IPS-20b (cell line): ENCODE data around the gene GTSE1.

ENCODE experiments used
- H3K27ac ChIP-seq: one replicate; pipeline ENCODE4 v1.5.1; 2013; ENCODE audit warnings: low read length
- H3K27me3 ChIP-seq: 2 replicates; pipeline ENCODE4 v1.6.1; 2013; ENCODE audit warnings: mild to moderate bottlenecking, low read length, inconsistent platforms; ENCODE audit not compliant: insufficient read depth
- H3K36me3 ChIP-seq: 2 replicates; pipeline ENCODE4 v1.6.1; 2013; ENCODE audit warnings: low read depth, mild to moderate bottlenecking, inconsistent platforms, low read length, moderate library complexity; ENCODE audit not compliant: insufficient read depth
- H3K4me1 ChIP-seq: 2 replicates; pipeline ENCODE4 v1.6.1; 2013; ENCODE audit warnings: mild to moderate bottlenecking, control low read depth, inconsistent platforms, low read length, moderate library complexity; ENCODE audit not compliant: insufficient read depth
- H3K4me3 ChIP-seq: 2 replicates; pipeline ENCODE4 v1.5.1; 2013; ENCODE audit warnings: mild to moderate bottlenecking, low read length, inconsistent platforms
- H3K9ac ChIP-seq: 2 replicates; pipeline ENCODE4 v1.6.1; 2013; ENCODE audit warnings: low read depth, mild to moderate bottlenecking, inconsistent platforms, low read length, moderate library complexity
- H3K9me3 ChIP-seq: 2 replicates; pipeline ENCODE4 v1.6.1; 2013; ENCODE audit warnings: mild to moderate bottlenecking, low read depth, low read length, inconsistent platforms; ENCODE audit not compliant: insufficient read depth

GTSE1 gene

DNA sequence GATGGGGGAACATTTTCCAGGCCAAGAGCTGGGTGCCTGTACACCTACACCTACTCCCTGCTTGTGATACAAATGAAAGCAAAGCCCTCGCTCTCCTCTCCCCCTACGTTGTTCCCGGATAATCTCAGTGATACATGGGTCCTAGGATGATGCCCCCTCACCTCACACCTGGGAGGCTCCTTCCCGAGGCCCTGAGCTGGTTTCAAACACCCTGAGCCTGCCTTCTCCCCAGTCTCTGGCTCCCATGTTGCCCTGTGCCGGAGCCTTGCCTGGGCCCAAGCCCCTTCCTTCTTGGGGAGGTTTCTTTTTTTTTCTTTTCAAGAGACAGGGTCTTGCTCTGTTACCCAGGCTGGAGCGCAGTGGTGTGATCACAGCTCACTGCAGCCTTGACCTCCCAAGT is 62.1 kb downstream of the GTSE1 start:
- H3K27me3 ChIP-seq = no peaks in the 10 kb centered on the region
- no peaks in the 10 kb centered on the region for H3K9me3 ChIP-seq
- H3K36me3 ChIP-seq = peaks cover 41% of the 10 kb centered on the region
- no peak overlapping the region for H3K9ac ChIP-seq
- H3K27ac ChIP-seq = no peak overlapping the region
- H3K4me1 ChIP-seq = no peaks in the 10 kb centered on the region
- H3K4me3 ChIP-seq = no peak overlapping the region

DNA sequence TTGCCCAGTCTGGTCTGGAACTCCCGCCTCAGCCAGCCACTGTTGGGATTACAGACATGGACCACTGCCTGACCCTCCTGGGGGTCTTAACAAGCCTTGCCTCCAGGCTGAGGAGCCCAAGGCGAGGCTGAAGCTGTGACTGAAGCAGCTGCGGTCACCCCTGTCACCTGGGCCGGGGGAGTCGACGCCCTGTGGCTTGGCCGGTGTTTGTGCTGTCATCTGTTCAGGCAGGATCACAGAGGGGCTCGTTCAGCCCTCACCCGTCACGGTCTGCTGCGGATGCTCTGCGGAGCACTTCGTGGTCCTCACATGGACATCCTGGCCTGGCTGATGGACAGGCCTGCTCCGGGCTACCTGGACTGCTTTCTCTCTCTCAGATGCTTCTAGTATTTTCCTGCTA is 62.7 kb downstream of the GTSE1 start:
- no peaks in the 10 kb centered on the region for H3K4me1 ChIP-seq

GRCh38 chr22:46360097-46360496 is 63.4 kb downstream of the GTSE1 start:
- Histone ChIP-seq H3K9ac (no peak overlapping the region), H3K27me3 (no peaks in the 10 kb centered on the region), H3K4me3 (no peak overlapping the region), H3K4me1 (no peaks in the 10 kb centered on the region), H3K27ac (no peak overlapping the region), H3K9me3 (no peaks in the 10 kb centered on the region), H3K36me3 (peaks cover 30% of the 10 kb centered on the region)

More for the DNA sequence above, 62.7 kb downstream of the GTSE1 start:
- Histone ChIP-seq H3K4me3 (no peak overlapping the region), H3K27me3 (no peaks in the 10 kb centered on the region), H3K27ac (no peak overlapping the region), H3K9me3 (no peaks in the 10 kb centered on the region), H3K9ac (no peak overlapping the region), H3K36me3 (peaks cover 35% of the 10 kb centered on the region)

GRCh38 chr22:46360891-46361290 is 64.2 kb downstream of the GTSE1 start:
- H3K4me3 ChIP-seq = no peak overlapping the region
- H3K9me3 ChIP-seq = no peaks in the 10 kb centered on the region
- H3K9ac ChIP-seq = no peak overlapping the region
- H3K4me1 ChIP-seq = no peaks in the 10 kb centered on the region
- no peak overlapping the region for H3K27ac ChIP-seq
- H3K27me3 ChIP-seq = no peaks in the 10 kb centered on the region
- H3K36me3 ChIP-seq = peaks cover 24% of the 10 kb centered on the region

GRCh38 chr22:46361826-46362202 is 65.1 kb downstream of the GTSE1 start:
- Histone ChIP-seq H3K9ac (no peak overlapping the region), H3K27me3 (no peaks in the 10 kb centered on the region), H3K9me3 (no peaks in the 10 kb centered on the region), H3K36me3 (peaks cover 15% of the 10 kb centered on the region), H3K27ac (no peak overlapping the region), H3K4me3 (no peak overlapping the region), H3K4me1 (no peaks in the 10 kb centered on the region)

DNA sequence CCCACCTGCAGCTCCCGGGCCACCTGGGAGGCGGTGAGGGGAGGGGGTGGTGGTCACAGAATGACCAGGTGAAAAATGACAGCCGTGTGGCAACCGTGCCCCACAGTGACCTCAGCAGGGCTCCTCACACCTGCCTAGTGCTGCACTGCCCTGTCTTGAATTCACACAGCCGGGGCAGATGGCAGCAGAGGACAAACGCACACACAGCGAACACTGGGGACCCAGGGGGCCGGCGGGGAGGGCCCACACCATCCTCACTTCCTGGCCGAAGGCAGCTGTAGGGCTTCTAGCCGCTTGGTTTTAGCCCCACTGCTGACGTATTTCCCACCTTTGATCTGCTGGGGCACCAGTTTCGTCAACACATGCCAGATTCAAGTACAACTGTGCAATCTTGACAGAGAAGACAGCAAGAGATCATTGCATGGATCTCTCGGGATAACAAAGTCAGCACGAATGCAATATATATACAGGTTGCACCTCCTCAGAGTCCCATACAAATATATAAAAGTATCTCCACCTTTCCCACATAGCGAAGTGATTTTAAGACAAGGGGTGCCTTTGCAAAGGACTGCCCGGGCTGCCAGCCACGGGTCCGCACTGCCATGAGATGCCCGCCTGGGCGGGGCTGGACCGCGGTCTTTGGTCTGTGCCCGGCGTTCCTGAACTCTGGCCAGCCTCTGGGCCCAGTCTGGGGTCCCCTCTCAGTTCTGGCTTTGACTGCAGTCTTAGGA is 65.7 kb downstream of the GTSE1 start:
- H3K4me1 ChIP-seq = no peaks in the 10 kb centered on the region
- H3K27me3 ChIP-seq = no peaks in the 10 kb centered on the region
- no peak overlapping the region for H3K4me3 ChIP-seq
- H3K9me3 ChIP-seq = no peaks in the 10 kb centered on the region
- no peak overlapping the region for H3K27ac ChIP-seq
- H3K36me3 ChIP-seq = peaks cover 9% of the 10 kb centered on the region
- H3K9ac ChIP-seq = no peak overlapping the region

- Histone ChIP-seq H3K27me3 (no peaks in the 10 kb centered on the region), H3K4me3 (no peak overlapping the region), H3K9ac (no peak overlapping the region), H3K9me3 (no peaks in the 10 kb centered on the region), H3K4me1 (no peaks in the 10 kb centered on the region), H3K36me3 (peaks cover 8% of the 10 kb centered on the region; the same call in 1 of the 2 replicates), H3K27ac (no peak overlapping the region)
These were observed 66.4 kb downstream of the GTSE1 start for GRCh38 chr22:46362934-46363515.

GRCh38 chr22:46363611-46364321 is 67.1 kb downstream of the GTSE1 start:
- Histone ChIP-seq H3K36me3 (peaks cover 8% of the 10 kb centered on the region; the same call in 1 of the 2 replicates), H3K9ac (no peak overlapping the region), H3K27me3 (no peaks in the 10 kb centered on the region), H3K4me3 (no peak overlapping the region), H3K9me3 (no peaks in the 10 kb centered on the region), H3K27ac (no peak overlapping the region), H3K4me1 (no peaks in the 10 kb centered on the region)

DNA sequence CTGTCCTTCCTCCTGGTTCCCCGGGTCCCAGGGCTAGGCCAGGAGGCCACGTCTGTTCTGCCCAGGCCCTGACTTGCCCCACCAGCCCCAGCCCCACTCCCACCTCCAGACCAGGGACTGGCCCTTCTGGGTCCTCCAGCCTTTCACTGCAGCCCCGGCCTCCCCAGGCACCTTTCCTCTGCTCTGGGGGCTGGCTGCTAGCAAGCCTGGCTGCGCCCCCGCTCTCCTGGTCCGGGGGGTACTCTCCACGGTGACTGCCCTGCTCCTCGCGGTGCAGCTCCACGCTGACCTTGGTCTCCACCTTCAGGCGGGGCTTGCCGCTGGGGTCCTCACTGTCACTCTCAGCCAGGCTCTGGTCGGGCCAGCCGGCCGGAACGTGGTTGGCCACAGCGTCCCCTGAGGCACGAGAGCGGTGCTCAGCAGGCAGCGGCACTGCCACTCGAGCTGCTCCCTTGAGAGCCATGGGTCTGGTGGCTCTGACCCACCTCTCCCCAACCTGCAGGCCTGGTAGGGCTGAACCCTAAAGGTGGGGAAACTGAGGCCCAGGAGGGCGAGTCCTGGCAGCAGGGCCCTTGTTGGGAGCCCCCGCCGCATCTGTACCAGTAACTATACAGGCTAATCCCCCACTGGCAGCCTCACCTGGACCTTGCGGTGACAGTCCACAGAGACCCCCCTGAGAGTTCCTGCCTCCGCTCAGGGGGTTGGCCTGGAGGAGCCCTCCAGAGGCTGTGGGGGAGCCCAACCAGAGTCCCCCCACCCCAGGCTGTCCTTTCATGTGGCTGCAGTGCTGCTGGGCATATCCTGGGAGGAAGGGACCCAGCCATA is 67.9 kb downstream of the GTSE1 start:
- Histone ChIP-seq H3K36me3 (peaks cover 2% of the 10 kb centered on the region; the same call in 1 of the 2 replicates), H3K27me3 (no peaks in the 10 kb centered on the region), H3K27ac (no peak overlapping the region), H3K4me1 (no peaks in the 10 kb centered on the region), H3K4me3 (no peak overlapping the region), H3K9ac (no peak overlapping the region), H3K9me3 (no peaks in the 10 kb centered on the region)

DNA sequence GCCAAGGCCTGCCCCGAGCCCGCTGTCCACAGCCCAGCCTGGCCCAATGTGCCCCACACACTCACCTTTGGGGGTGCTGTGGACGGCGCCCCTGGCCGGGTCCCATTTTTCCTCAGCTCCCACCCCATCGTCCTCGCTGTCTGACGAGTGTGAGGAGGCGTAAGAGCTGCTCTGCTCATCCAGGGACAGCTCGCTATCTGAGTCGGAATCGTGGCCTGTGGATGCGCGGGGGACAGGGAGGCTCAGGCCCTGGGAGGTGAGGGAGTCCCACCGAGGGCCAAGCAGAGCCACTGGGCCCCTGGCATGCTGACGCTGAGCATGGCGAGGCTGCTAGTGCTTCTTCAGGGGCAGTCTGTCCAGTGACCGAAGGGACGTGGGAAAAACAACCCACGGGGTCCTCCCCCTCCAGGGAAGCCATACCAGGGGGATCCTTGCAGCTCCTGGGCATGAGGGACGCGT is 68.5 kb downstream of the GTSE1 start:
- no peaks in the 10 kb centered on the region for H3K9me3 ChIP-seq
- no peaks in the 10 kb centered on the region for H3K27me3 ChIP-seq
- no peaks in the 10 kb centered on the region for H3K36me3 ChIP-seq
- no peak overlapping the region for H3K27ac ChIP-seq
- H3K9ac ChIP-seq = no peak overlapping the region
- no peak overlapping the region for H3K4me3 ChIP-seq
- no peaks in the 10 kb centered on the region for H3K4me1 ChIP-seq

DNA sequence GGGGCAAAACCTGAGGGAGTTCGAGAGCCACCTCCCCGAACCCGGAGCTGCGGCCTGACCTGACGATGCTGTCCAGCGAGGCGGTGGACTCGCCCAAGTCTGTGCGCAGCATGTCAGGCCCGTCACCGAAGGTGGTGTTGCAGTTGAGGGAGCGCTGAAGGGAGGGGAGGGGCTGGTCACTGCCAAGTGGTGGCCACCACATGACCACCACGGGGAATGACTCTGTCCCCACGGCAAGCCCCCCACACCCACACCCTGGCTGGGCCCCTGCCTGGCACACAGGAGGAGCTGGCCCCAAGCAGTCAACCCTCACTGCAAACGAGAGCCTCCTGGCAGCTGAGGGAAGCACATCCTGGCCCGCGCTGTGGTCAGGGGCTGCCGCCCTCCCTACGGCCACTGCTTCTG is 69.7 kb downstream of the GTSE1 start:
- H3K27ac ChIP-seq = no peak overlapping the region
- no peaks in the 10 kb centered on the region for H3K27me3 ChIP-seq
- H3K9ac ChIP-seq = no peak overlapping the region
- no peaks in the 10 kb centered on the region for H3K9me3 ChIP-seq
- no peaks in the 10 kb centered on the region for H3K36me3 ChIP-seq
- H3K4me1 ChIP-seq = no peaks in the 10 kb centered on the region
- no peak overlapping the region for H3K4me3 ChIP-seq
